K562 (cell line): ENCODE results near the gene TNKS2.

Experiments
- ATF6 ChIP-seq: sonication (generic); formaldehyde crosslinking; IDR thresholded peaks from 2 replicates; pipeline ENCODE4 v1.4.0; 2020; ENCODE audit warnings: mild to moderate bottlenecking, missing genetic modification reagents
- CREB3 ChIP-seq: fragments of 450-650 bp; conservative IDR thresholded peaks from 2 replicates; pipeline ENCODE4 v1.6.1; 2016; ENCODE audit warnings: missing genetic modification characterization, low read depth, mild to moderate bottlenecking, missing compliant biosample characterization, moderate library complexity
- CTCF ChIP-seq, 3 experiments: IDR thresholded peaks in 2 of 3; conservative IDR thresholded peaks in 1 of 3; 2 replicates each; pipeline ENCODE4 v1.5.1; 2011 to 2012; ENCODE audit warnings: low read length in 3 of 3, mild to moderate bottlenecking in 3 of 3, control low read depth in 2 of 3, improper control_type of control experiment in 1 of 3, inconsistent platforms in 1 of 3, low read depth in 1 of 3, mixed read lengths in 1 of 3, moderate library complexity in 1 of 3; ENCODE audit not compliant: insufficient read depth in 2 of 3
- FOXP1 ChIP-seq: sonication (generic); formaldehyde crosslinking; IDR thresholded peaks from 2 replicates; pipeline ENCODE4 v1.8.0; 2022; ENCODE audit warnings: mild to moderate bottlenecking, missing genetic modification reagents
- POLR2AphosphoS5 ChIP-seq: IDR thresholded peaks from 2 replicates; pipeline ENCODE4 v1.6.1; 2011; ENCODE audit warnings: mild to moderate bottlenecking, low read depth, low read length, moderate library complexity; ENCODE audit not compliant: control insufficient read depth, insufficient read depth
- SMAD1 ChIP-seq: fragments of 150-350 bp; IDR thresholded peaks from 2 replicates; pipeline ENCODE4 v1.6.1; 2014; ENCODE audit warnings: low read length, low read depth; ENCODE audit not compliant: partially characterized antibody
- SMAD4 ChIP-seq: fragments of 250-450 bp; sonication (Bioruptor Pico); conservative IDR thresholded peaks from 2 replicates; pipeline ENCODE4 v1.8.0; 2021; ENCODE audit warnings: inconsistent platforms, mild to moderate bottlenecking, moderate library complexity
- TAF1 ChIP-seq: IDR thresholded peaks from 2 replicates; pipeline ENCODE4 v1.6.1; 2011; ENCODE audit warnings: mild to moderate bottlenecking, low read length, moderate library complexity; ENCODE audit not compliant: insufficient read depth, control insufficient read depth, severe bottlenecking; ENCODE audit errors: extremely low read depth
- TAL1 ChIP-seq: fragments of 450-650 bp; IDR thresholded peaks from 2 replicates; pipeline ENCODE4 v1.6.1; 2016; ENCODE audit warnings: mild to moderate bottlenecking
- ZNF707 ChIP-seq: fragments of 250-450 bp; sonication (Bioruptor Pico); conservative IDR thresholded peaks from 2 replicates; pipeline ENCODE4 v1.8.0; 2022; ENCODE audit warnings: inconsistent platforms, mild to moderate bottlenecking, moderate library complexity

- TF ChIP-seq SMAD1 (no peak), ZNF707 (no peak), SMAD4 (CRISPR knock-in tag) (no peak), TAL1 (no peak), CTCF (IDR thresholded peaks at IDR 0.05 in 2 of 3, conservative IDR thresholded peaks at IDR 0.05 in 1 of 3; ENCODE audit: insufficient read depth in 2 of 3, low read depth in 1 of 3, low read length in 3 of 3) (no peak), ATF6 (no peak), POLR2AphosphoS5 (no peak), CREB3 (tag) (no peak), TAF1 (no peak), FOXP1 (CRISPR knock-in tag) (no peak)
Measured at GRCh38 chr10:91800182-91800581, 2.0 kb downstream of the TNKS2 start.
